HEK293 (cell line): ENCODE results near the gene WDR19.

ENCODE experiments used
- CTCF ChIP-seq: fragments of 450-650 bp; formaldehyde crosslinking; IDR thresholded peaks from 2 replicates; pipeline ENCODE4 v1.5.1; 2016; ENCODE audit warnings: missing biosample characterization, missing genetic modification characterization
- MEIS1 ChIP-seq: sonication (generic); formaldehyde crosslinking; IDR thresholded peaks from 2 replicates; pipeline ENCODE4 v1.8.1; 2022; ENCODE audit warnings: missing genetic modification reagents, mild to moderate bottlenecking, borderline replicate concordance
- REPIN1 ChIP-seq: fragments of 450-650 bp; formaldehyde crosslinking; IDR thresholded peaks from 2 replicates; pipeline ENCODE4 v1.5.1; 2017; ENCODE audit warnings: missing biosample characterization, missing genetic modification characterization, low read depth
- REST ChIP-seq: fragments of 450-650 bp; formaldehyde crosslinking; IDR thresholded peaks from 2 replicates; pipeline ENCODE4 v1.5.1; 2016; ENCODE audit warnings: missing biosample characterization, missing genetic modification characterization
- ZBTB8A ChIP-seq: fragments of 450-650 bp; formaldehyde crosslinking; IDR thresholded peaks from 2 replicates; pipeline ENCODE4 v1.5.1; 2016; ENCODE audit warnings: missing biosample characterization, missing genetic modification characterization
- ZFP37 ChIP-seq: fragments of 450-650 bp; formaldehyde crosslinking; IDR thresholded peaks from 2 replicates; pipeline ENCODE4 v1.5.1; 2016; ENCODE audit warnings: missing biosample characterization, missing genetic modification characterization
- ZNF24 ChIP-seq: fragments of 450-650 bp; formaldehyde crosslinking; IDR thresholded peaks from 2 replicates; pipeline ENCODE4 v1.5.1; 2016; ENCODE audit warnings: missing biosample characterization, missing genetic modification characterization
- ZNF280D ChIP-seq: fragments of 450-650 bp; formaldehyde crosslinking; IDR thresholded peaks from 2 replicates; pipeline ENCODE4 v1.5.1; 2016; ENCODE audit warnings: missing biosample characterization, missing genetic modification characterization
- ZNF510 ChIP-seq: fragments of 450-650 bp; formaldehyde crosslinking; IDR thresholded peaks from 2 replicates; pipeline ENCODE4 v1.5.1; 2018; ENCODE audit warnings: mild to moderate bottlenecking, missing genetic modification characterization, missing biosample characterization; ENCODE audit not compliant: insufficient replicate concordance
- ZNF610 ChIP-seq: fragments of 450-650 bp; formaldehyde crosslinking; IDR thresholded peaks from 2 replicates; pipeline ENCODE4 v1.5.1; 2016; ENCODE audit warnings: missing biosample characterization, missing genetic modification characterization, borderline replicate concordance
- ZNF677 ChIP-seq: fragments of 450-650 bp; IDR thresholded peaks from 2 replicates; pipeline ENCODE4 v1.5.0; 2018; ENCODE audit warnings: missing biosample characterization, mild to moderate bottlenecking, missing genetic modification characterization, moderate library complexity
- ZNF707 ChIP-seq: fragments of 450-650 bp; formaldehyde crosslinking; IDR thresholded peaks from 2 replicates; pipeline ENCODE4 v1.5.1; 2016; ENCODE audit warnings: missing biosample characterization, missing genetic modification characterization

- TF ChIP-seq ZNF677: no peak
- TF ChIP-seq CTCF (tag by site-specific recombination): no peak
- TF ChIP-seq ZNF610: no peak
- no peak for TF ChIP-seq MEIS1 (CRISPR knock-in tag)
- no peak for TF ChIP-seq REPIN1
- TF ChIP-seq ZFP37 (tag by site-specific recombination): no peak
- TF ChIP-seq ZBTB8A (tag by site-specific recombination): no peak
- no peak for TF ChIP-seq ZNF24
- no peak for TF ChIP-seq ZNF707 (tag by site-specific recombination)
- TF ChIP-seq ZNF280D: no peak
- TF ChIP-seq ZNF510 (tag by site-specific recombination): no peak
- TF ChIP-seq REST (tag by site-specific recombination): no peak
These were observed 144.2 kb downstream of the WDR19 start for GRCh38 chr4:39326468-39326977.
